IPS DF 4.7 (cell line): Measurements from ENCODE around the gene IWS1.

Experiments used
- DNase-seq: peaks from one replicate; pipeline ENCODE4 v3.0.0-alpha.2; 2013; ENCODE audit warnings: low spot score; ENCODE audit errors: extremely low read depth

IWS1 gene

DNA sequence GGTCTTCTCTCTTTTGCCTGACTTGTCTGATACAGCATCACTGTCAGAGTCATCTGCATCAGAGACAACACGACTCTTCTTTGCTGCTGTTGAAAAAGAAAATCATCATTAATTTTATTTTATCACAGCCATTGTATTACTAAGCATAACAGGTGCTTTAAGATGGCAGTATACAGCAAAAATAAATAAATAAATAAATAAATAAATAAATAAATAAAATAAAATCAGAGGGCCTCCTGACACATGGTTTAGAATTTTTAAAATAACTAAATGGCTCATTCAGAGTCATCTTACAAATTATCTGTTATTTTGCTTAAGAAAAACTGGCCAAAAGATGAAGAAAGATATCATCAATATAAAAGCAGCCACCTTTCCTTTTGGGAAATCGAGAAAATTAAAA lies 22.8 kb downstream of the IWS1 start:
- DNase-seq = no peak

DNA sequence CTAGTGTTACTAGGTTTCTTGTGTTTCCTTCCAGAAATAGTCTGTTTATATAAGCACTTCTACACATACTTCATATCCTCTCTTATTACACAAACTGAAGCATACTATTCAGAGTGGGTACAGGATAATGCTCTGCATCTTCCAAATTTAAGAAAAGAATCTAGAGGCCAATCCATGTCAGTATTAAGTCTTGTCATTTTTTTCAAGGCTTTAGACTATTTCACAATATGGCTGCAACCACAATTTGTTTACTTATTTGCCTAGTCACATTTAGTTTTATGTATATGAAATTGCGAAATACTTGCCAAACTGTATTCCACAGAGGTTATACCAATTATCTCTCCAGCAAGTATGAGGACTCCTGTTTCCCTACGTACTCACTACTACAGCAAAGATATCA lies 27.9 kb downstream of the IWS1 start:
- no peak for DNase-seq

DNA sequence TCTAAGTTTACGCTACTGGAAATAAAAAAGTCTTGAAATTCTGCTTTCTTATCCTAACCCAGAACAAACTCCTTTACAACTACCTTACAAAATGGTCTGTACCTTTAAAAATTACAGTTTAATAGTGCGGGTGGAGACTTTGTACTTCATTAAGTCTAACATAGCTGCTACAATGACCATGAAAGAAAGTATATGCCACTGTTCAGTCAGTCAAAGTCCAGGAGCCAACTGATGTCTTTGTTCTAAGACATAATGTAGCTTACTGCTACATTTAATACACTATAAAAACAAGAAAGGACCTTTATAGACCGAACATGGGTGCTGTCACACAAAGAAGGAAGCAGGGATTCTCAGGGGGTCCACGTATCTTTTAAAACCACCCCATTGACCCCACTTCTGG lies 36.0 kb downstream of the IWS1 start:
- DNase-seq = no peak

DNA sequence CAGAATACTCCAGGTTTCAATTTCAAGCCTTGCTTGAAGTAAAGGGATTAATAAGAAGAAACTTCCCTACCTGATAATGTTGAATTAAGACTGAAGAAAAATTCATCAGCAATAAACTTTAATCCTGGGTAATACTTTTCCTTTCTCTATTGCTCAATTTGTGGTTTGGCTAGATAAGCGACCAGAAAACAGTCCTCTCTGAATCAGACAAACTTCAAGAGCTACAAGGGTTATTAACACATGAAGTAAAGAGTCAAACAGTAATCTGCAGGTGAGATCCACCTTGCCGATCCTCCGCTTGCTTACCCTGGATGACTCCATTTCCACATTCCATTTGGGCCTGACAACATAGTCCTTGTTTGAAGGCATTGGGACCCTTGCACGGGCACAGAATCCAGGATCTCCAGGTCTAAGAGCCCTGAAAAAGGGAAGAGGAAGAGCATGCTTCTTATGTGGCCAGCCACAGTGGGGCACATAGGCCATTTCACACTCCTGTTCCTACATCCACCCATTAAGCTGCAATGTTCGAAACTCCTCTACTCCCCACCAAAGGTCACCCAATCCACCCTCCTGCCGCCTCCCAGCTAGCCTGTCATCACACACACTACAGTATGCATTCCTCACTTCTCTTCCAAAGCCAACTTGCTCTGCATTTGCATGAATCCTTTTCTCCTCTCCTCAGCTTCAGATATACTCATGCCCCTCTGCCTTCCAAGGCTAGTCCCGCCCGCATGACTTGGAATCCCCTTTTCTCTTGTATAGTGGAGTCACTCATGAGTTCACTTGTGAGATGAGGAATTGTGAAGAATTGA lies 39.8 kb downstream of the IWS1 start:
- DNase-seq = no peak

DNA sequence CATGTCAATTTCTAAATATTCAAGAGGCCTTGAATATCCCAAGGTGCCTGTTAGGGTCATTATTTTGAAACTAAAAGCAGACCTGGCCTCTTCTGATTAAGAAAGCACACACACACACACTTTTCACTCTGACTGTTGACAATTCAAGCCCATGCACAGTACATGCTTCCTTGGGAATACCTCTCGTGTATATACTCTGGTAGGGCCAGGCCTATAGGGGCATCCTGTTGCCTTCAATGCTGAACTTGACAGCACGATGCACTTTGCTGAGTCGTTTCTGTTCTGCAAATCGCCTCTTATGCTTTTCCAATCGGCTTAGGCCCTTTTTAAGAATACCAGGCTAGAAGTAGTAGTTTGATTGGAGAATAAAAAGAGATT lies 40.6 kb downstream of the IWS1 start:
- DNase-seq = no peak

DNA sequence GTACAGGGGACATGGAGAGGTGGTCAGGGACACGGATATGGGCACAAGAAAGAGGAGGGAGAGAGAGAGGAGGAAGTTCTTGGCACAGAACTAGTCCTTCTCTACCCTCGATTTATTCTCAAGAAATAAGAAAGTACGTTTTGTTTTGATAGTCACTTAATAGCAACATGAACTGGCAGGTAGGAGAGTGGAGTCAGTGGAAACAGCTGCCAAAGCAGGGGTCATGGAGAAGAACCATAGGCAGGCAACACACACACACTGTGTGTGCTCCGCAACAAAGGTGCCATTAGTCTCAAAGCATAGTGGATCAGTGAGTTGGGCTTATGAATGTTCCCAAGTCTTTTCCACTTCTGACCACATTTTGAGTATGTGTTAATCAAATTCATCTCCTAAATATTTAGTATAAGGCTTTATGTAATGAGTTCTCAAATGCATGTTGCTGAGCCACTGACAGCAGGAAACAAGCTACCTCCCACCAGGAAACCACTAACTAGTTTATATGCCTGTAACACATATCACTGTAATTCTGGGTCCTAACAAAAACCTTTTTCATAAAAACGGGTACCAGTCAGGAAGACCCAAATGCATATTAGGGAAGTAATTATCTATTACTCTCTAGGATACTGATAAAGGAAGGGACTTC lies 41.1 kb downstream of the IWS1 start:
- DNase-seq = no peak

DNA sequence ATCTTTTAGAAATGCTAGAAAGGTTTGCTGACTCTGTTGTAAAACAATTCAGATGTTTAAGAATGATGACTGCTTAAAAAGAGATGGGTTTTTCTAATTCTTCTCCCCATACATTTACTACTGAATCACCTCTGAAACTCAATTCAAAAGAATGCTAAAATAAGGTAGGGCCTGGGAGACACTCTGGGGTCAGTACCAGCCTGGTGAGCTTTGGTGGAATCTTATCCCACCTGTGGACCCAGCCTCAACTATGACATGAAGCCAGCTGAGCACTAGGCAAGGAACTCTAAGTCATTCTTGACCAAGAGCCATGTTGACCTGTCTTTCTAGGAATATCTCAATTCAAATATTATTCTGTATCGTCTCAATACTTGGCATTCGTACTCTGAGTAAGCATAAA lies 44.3 kb downstream of the IWS1 start:
- no peak for DNase-seq

DNA sequence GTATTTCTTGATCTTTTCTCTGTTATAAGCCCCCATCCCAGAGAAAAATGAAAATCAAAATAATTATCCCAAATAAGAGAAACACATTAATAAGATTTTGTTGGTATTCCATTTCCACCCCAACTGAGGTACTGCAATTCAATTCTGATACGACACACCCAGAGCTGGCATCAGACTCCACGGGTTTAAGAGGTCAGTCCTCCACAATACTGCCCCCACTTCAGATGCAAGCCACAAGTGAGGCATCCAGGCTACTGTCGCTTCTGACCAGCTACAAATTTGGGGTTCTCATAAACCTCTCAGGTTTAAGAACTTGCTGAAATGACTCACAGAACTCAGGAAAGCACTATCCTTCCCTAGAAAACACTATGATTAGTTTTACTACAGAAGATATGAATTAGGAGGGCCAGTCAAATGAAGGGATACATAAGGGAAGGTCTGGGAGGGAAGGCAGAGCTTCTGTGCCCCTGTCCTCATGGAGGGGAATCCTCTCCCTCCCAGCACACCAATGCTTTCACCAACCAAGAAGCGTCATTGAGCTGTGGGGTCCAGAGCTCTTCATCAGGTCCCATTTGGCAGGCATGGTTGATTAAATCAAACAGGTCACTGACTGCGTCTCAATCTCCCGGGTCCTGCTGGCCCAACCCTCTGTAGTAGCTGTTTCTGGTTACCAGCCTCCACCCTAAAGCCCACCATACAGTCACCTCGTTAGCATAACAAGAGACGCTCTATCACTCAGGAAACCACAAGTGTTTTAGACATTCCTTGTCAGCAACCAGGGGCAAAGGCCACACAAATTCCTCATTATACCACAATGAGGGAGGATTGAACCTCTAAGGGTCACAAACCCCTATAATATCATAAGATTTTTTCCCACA lies 46.2 kb downstream of the IWS1 start:
- DNase-seq = peak; percentile 69

DNA sequence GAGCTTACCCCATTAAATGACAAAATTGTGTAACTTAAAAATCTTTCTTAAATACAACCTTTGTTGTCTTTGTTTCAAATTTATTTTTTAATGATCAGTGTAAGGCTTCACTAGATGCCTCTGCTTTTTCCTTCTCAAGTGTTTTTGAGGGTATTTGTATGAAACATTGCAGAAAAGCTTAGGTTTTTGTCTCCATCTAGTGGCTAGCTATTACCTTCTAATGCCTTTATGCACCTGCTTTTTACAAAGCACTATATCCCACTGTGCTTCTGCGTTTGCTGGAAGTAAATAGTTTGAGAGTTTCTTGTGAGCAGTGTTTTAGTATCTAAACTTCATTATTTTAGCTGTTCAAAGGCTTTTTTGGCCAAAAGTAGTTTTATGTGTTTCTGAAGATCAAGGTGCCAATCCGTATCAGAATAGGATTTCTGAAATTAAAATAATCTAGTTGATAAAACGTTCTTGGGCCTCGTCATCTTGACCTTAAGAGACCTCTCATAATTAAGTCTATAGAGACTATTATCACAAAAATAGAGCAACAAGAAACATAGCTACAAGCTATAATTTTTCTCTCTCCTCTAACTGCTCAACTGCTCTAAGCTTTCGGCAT lies 47.0 kb downstream of the IWS1 start:
- no peak for DNase-seq

DNA sequence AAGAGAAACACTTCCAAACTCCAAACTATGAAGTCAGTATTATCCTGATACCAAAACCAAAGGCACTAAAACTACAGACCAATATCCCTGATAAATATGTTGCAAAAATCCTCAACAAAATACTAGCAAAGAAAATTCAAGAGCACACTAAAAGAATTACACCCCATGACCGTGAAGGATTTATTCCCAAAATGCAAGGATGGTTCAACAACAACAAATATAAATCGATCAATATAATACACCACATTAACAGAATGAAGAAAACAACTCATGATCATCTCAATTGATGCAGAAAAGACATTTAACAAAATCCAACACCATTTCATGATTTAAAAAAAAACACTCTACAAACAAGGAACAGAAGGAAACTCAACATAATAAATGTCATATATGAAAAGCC lies 50.5 kb downstream of the IWS1 start:
- no peak for DNase-seq

DNA sequence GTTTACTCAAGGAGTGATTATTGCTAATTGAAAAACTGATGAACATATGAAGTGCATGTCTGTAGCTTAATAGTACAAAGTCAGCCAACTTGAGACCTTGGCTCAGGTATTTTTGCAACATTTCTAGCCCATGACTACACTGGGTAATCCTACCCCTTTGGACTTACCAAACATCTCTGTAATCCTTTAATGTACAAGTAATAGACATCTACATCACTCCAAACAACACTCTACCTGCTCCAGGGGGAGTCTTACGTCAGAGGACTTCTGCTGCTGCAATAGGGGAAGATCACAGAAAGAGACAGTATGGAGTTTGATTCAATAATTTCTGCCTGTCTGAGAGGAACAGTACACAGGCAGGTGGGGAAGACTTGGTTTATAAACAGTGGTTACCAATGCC lies 54.0 kb downstream of the IWS1 start:
- no peak for DNase-seq

DNA sequence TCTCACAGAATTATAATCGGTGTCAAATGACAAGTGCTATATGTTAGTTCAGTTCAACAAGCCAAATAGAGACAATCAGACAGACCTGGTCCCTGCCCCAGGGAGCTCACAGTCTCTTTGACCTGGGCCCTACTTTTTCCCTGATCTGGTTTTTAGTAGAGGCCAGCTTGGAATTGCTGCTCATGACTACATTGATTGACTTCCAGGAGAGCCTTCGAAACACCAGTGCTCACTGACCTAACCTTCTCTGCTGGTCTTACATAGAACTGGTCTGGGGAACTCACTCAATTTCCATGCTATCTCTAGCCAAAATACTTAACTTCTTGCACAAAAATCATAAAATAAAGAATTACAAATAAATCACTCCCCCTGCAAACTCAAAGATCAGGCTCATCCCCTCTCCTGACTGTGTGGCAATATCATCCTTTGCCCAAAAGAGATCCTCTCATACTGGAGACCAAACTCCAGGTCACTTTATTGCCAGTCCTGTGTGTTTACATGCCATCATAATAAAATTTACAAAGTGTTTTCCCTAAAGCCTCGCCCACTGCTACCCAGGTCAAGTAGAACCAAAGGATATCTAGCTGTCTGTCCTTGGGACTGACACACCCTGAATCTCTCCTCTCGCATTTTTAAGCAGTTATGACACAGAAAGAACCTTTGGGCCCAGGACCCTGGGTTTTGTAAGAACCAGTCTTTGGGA lies 54.9 kb downstream of the IWS1 start:
- DNase-seq = no peak

DNA sequence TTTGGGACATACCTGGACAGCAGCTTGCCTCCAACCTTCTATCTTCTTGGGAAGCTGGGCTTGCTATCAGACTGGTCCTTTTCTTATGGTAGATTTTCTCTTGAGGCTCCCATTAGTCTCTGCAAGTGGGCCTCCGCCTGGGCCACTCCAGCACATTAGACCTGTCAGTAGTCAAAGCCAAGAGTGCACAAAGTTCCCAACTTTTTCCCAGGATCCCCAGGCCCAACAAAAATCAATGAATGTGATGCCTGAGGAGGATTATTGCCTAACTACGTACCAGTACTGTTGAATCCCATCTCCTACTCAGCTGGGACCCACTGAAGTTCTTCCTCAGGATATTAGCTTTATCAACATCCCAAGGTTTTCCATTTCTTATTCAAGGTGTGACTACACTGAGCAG lies 56.3 kb downstream of the IWS1 start:
- DNase-seq = no peak

DNA sequence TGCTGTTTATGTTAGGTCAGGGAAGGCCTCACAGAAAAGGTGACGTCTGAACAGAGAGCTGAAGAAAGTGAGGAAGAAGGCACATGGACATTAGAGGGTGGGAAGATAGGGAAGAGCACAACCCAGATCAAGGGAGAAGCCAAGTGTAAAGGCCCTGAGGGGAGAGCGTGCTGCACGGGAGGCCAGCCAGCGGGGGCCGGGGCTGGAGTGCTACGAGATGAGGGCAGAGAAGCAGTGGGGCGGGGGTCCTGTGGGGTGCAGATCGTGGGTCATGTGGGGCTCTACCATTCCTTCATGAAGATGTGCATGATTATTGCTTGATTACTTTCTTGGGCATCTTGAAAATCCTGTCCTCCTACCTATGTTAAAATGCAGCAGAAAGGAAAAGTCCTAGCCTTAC lies 57.2 kb downstream of the IWS1 start:
- no peak for DNase-seq

DNA sequence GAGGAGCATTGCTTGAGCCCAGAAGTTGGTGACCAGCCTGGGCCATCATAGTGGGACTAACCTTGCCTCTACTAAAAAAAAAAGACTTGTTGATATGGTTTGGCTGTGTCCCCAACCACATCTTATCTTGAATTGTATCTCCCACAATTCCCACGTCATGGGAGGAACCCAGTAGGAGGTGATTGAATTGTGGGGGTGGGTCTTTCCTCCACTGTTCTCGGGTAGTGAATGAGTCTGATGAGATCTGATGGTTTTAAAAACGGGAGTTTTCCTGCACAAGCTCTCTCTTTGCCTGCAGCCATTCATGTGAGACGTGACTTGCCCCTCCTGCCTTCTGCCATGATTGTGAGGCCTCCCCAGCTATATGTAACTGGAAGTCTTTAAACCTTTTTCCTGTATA lies 61.0 kb downstream of the IWS1 start:
- DNase-seq = no peak

DNA sequence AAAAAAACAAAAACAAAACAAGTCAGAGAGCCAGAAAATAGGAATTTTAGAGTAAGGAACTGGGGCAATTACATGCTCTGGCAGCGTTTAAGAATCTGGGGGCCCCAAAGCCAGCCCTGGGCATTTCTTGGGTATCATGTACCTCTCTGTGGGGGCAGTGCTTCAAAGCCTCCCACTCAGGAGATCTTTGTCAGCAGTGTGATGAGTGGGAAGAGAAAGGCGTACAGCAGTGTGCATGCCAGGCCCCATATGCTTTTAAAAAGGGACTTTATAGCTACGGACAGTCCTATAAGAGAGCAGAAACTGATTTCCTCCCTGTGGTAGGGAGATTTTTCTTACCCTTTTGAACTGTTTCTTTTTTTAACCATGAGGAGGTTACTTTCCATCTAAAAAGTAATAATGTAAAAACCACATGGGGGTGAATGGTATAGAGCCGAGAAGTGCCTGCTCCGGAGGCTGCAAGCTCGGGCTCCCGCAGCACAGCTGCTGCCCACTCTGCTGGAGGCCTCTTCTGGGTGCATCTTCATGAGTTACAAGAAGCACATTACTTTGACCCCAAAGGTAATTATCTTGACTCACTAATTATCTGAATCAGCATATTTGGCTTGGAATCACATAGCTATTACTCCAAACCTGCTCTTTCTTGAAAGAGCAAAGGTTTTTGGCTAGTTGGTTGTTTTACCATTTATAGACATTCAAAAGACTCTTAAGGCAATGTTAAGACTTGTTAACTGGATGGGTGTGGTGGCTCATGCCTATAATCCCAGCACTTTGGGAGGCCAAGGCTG lies 61.6 kb downstream of the IWS1 start:
- DNase-seq = no peak

DNA sequence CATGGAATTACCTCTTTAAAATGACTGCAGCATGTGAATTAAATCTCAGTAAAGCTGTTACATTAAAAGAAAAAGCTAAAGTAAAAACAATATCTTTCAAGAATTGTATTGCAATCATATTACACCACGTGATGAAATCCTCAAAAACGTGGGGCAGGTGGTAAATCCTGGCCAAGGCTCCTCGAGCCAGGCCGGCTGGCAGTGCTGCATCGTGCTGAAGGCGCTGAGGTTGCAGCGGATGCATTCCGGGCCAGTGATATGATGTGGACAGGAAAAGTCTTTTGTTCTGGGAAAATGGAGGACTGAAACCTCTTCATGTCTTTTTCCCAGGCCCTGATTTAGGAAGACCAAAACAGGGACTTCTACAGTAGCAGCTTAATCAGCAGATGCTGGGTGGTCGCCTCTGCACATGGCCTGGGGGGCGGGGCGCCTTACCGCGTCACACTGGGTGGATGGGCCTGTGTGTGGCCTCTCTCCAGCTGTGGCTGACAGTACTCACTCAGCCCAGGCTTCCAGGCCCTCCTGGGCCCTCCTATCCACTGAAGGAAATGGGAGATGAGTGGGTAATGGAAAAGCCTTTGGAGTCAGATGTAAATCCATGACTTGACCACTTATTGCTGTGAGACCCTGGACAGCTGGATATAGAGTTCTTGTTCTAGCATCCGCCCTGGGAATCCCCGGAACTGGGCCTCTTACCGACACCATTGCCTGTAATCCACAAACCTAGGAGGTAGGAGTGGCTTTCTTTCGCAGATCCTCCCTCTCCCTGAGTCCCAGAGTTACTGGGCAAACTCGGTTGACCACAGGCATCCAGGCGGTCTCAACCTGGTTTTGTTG lies 62.9 kb downstream of the IWS1 start:
- DNase-seq = no peak

DNA sequence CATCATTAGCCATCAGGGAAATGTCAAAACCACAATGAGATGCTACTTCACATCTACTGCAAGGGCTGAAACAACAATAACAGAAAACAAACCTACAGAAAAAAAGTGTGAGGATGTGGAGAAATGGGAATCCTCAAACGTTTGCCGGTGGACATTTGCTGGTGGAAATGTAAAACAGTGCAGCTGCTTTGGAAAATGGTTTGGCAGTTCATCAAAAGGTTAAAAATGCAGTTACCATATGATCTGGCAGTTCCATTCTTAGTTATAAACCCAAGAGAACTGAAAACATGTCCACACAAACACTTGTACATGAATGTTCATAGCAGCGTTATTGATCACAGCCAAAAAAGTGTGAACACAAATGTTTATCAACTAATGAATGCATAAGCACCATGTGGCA lies 63.8 kb downstream of the IWS1 start:
- no peak for DNase-seq

DNA sequence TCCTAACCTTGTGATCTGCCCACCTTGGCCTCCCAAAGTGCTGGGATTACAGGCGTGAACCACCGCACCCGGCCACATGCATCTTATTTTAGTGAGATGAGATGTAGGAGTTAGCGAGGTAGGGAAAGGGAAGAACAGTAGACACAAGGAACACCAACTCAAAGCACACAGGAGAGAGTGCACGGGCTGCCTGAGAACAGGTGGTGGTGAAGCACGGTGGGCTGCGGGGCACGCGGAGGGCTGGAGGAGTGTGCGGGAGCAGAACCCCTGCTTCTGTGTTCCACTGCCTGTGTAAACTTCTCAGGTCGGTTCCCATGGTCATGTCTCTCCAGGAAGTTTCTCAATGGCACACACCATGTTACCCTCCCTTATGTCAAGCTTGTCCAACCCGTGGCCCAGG lies 69.3 kb downstream of the IWS1 start:
- no peak for DNase-seq
